Progenitor cell of endocrine pancreas (in vitro differentiated cells): Measurements from ENCODE around the gene APOBEC4. TPM values are rescaled to one million over a fixed set of nuclear protein-coding genes. Genes with fewer than 3 reads are reported as not detected.
"Not testable (repeated sequence)": the region's sequence is repeated elsewhere in the genome, so short reads cannot be mapped to it uniquely, and the experiment has no call there.

Experiments
- DNase-seq: peaks from one replicate; pipeline ENCODE4 v3.0.0; 2021; ENCODE audit warnings: low spot score; ENCODE audit not compliant: unreplicated experiment
- H3K27ac Mint-ChIP-seq: 2 replicates; pipeline ENCODE4 v1.8.0; 2021; ENCODE audit warnings: mild to moderate bottlenecking, moderate library complexity, mixed read lengths
- H3K27me3 Mint-ChIP-seq: 2 replicates; pipeline ENCODE4 v1.8.0; 2021; ENCODE audit warnings: mixed read lengths
- H3K36me3 Mint-ChIP-seq: 2 replicates; pipeline ENCODE4 v1.8.0; 2022; ENCODE audit warnings: mixed read lengths; ENCODE audit not compliant: insufficient read depth
- H3K4me1 Mint-ChIP-seq: 2 replicates; pipeline ENCODE4 v1.8.0; 2021; ENCODE audit warnings: low read depth, mixed read lengths
- H3K4me3 Mint-ChIP-seq: 2 replicates; pipeline ENCODE4 v1.8.0; 2021; ENCODE audit warnings: low read depth, mild to moderate bottlenecking, moderate library complexity, mixed read lengths
- H3K9me3 Mint-ChIP-seq: 2 replicates; pipeline ENCODE4 v1.8.0; 2021; ENCODE audit warnings: low read depth, mixed read lengths
- CTCF ChIP-seq: fragments of 200-600 bp; sonication (generic); IDR thresholded peaks from one replicate; pipeline ENCODE4 v1.5.0; 2021; ENCODE audit warnings: antibody characterized with exemption, mild to moderate bottlenecking; ENCODE audit not compliant: unreplicated experiment
- total RNA-seq: library from RNA; stranded (reverse); gene quantifications from 2 replicates; pipeline ENCODE4 v1.2.1, GENCODE V29; 2021

Gene APOBEC4
- total RNA-seq, 1 donor from 2014 or later = not detected

- peaks cover 13% of the 10 kb centered on the region for H3K36me3 Mint-ChIP-seq
- no peaks in the 10 kb centered on the region for H3K9me3 Mint-ChIP-seq
- no peak overlapping the region for H3K27ac Mint-ChIP-seq
- no peak for TF ChIP-seq CTCF
- peaks cover 11% of the 10 kb centered on the region for H3K4me1 Mint-ChIP-seq
- H3K4me3 Mint-ChIP-seq = no peak overlapping the region
- DNase-seq = no peak
- H3K27me3 Mint-ChIP-seq = no peaks in the 10 kb centered on the region
Measured at GRCh38 chr1:183628537-183628936, 24.6 kb downstream of the APOBEC4 start.

- DNase-seq, H3K4me3 Mint-ChIP-seq, H3K9me3 Mint-ChIP-seq, H3K27ac Mint-ChIP-seq, H3K4me1 Mint-ChIP-seq, H3K27me3 Mint-ChIP-seq: not testable (repeated sequence)
- peaks cover 15% of the 10 kb centered on the region for H3K36me3 Mint-ChIP-seq
Measured at GRCh38 chr1:183626236-183626635, 26.9 kb downstream of the APOBEC4 start.

GRCh38 chr1:183622884-183623785, 30.0 kb downstream of the APOBEC4 start:
- no peak overlapping the region for H3K27ac Mint-ChIP-seq
- no peaks in the 10 kb centered on the region for H3K4me1 Mint-ChIP-seq
- H3K36me3 Mint-ChIP-seq = peaks cover 4% of the 10 kb centered on the region
- H3K4me3 Mint-ChIP-seq = no peak overlapping the region
- peak; percentile 74 for TF ChIP-seq CTCF
- H3K9me3 Mint-ChIP-seq = no peaks in the 10 kb centered on the region
- DNase-seq = peak; percentile 11
- no peaks in the 10 kb centered on the region for H3K27me3 Mint-ChIP-seq

GRCh38 chr1:183622013-183622412, 31.1 kb downstream of the APOBEC4 start:
- H3K4me1 Mint-ChIP-seq = no peaks in the 10 kb centered on the region
- H3K27ac Mint-ChIP-seq = no peak overlapping the region
- peaks cover 3% of the 10 kb centered on the region for H3K36me3 Mint-ChIP-seq

GRCh38 chr1:183620311-183620710, 32.8 kb downstream of the APOBEC4 start:
- Mint-ChIP-seq H3K27me3 (no peaks in the 10 kb centered on the region), H3K27ac (no peak overlapping the region)
- DNase-seq = no peak

More at GRCh38 chr1:183622013-183622412, 31.1 kb downstream of the APOBEC4 start:
- no peak for DNase-seq
- no peaks in the 10 kb centered on the region for H3K27me3 Mint-ChIP-seq
- TF ChIP-seq CTCF = no peak
- H3K9me3 Mint-ChIP-seq = no peaks in the 10 kb centered on the region
- no peak overlapping the region for H3K4me3 Mint-ChIP-seq

More at GRCh38 chr1:183620311-183620710, 32.8 kb downstream of the APOBEC4 start:
- H3K4me1 Mint-ChIP-seq = no peaks in the 10 kb centered on the region
- no peak for TF ChIP-seq CTCF
- no peak overlapping the region for H3K4me3 Mint-ChIP-seq
- H3K9me3 Mint-ChIP-seq = no peaks in the 10 kb centered on the region
- H3K36me3 Mint-ChIP-seq = peaks cover 3% of the 10 kb centered on the region
